ENCODE data around the gene FCRLB.
"Not testable (repeated sequence)": the region's sequence is repeated elsewhere in the genome, so short reads cannot be mapped to it uniquely, and the experiment has no call there.

FCRLB gene

GRCh38 chr1:161721738-161722343 lies 497 bp downstream of the FCRLB start:
- no peak for DNase-seq

- DNase-seq, result no peak
Measured at GRCh38 chr1:161722406-161722805, 1.1 kb downstream of the FCRLB start.

- DNase-seq, result no peak
Measured at GRCh38 chr1:161723459-161724141, 2.3 kb downstream of the FCRLB start.

GRCh38 chr1:161725258-161725907 lies 4.0 kb downstream of the FCRLB start:
- DNase-seq, result not testable (repeated sequence)

- peak; percentile 69 for DNase-seq
Measured at GRCh38 chr1:161725908-161726472, 4.6 kb downstream of the FCRLB start.

- peak; percentile 90 for DNase-seq
Measured at GRCh38 chr1:161726473-161727255, 5.3 kb downstream of the FCRLB start.

GRCh38 chr1:161727256-161727924 lies 6.0 kb downstream of the FCRLB start:
- DNase-seq, result peak; percentile 80

- no peak for DNase-seq
Measured at GRCh38 chr1:161728376-161729226, 7.3 kb downstream of the FCRLB start.

GRCh38 chr1:161730050-161730564 lies 8.8 kb downstream of the FCRLB start:
- no peak for DNase-seq

- DNase-seq, result no peak
Measured at GRCh38 chr1:161731241-161731640, 9.9 kb downstream of the FCRLB start.

- no peak for DNase-seq
Measured at GRCh38 chr1:161731981-161732718, 10.8 kb downstream of the FCRLB start.

- DNase-seq, result no peak
Measured at GRCh38 chr1:161733526-161733925, 12.2 kb downstream of the FCRLB start.

GRCh38 chr1:161735837-161736236 lies 14.5 kb downstream of the FCRLB start:
- no peak for DNase-seq

- DNase-seq, result no peak
Measured at GRCh38 chr1:161736335-161736969, 15.1 kb downstream of the FCRLB start.

- no peak for DNase-seq
Measured at GRCh38 chr1:161737625-161738024, 16.3 kb downstream of the FCRLB start.

- DNase-seq, result peak; percentile 73
Measured at GRCh38 chr1:161738627-161739287, 17.4 kb downstream of the FCRLB start.

GRCh38 chr1:161739865-161740566 lies 18.7 kb downstream of the FCRLB start:
- peak; percentile 30 for DNase-seq

GRCh38 chr1:161740921-161741320 lies 19.6 kb downstream of the FCRLB start:
- no peak for DNase-seq

GRCh38 chr1:161743231-161743630 lies 21.9 kb downstream of the FCRLB start:
- no peak for DNase-seq
